HepG2 (cell line): ENCODE results near the gene SIDT1. TPM values are rescaled to one million over a fixed set of nuclear protein-coding genes. Genes with fewer than 3 reads are reported as not detected.

Experiments
- CREB1 ChIP-seq, 2 experiments: fragments of 450-650 bp in 1 of 2; IDR thresholded peaks; 2 replicates each; pipeline ENCODE4 v1.6.1; 2016 to 2017; ENCODE audit warnings: control low read depth in 1 of 2, mild to moderate bottlenecking in 1 of 2, missing compliant biosample characterization in 1 of 2, missing genetic modification characterization in 1 of 2
- FOXA1 ChIP-seq, 2 experiments: fragments of 450-650 bp in 1 of 2; sonication (generic) in 1 of 2; formaldehyde crosslinking in 1 of 2; IDR thresholded peaks; 2 replicates each; pipeline versions ENCODE4 v1.4.0 to v1.6.1; 2016 to 2020; ENCODE audit warnings: missing genetic modification reagents in 1 of 2
- KDM5A ChIP-seq: fragments of 200-600 bp; sonication (generic); IDR thresholded peaks from 2 replicates; pipeline ENCODE4 v1.7.0; 2018; ENCODE audit warnings: antibody characterized with exemption, mild to moderate bottlenecking, low read length, borderline replicate concordance
- MAFG ChIP-seq: sonication (generic); formaldehyde crosslinking; IDR thresholded peaks from 2 replicates; pipeline ENCODE4 v1.5.1; 2020; ENCODE audit warnings: mild to moderate bottlenecking, missing genetic modification reagents
- NFRKB ChIP-seq: fragments of 450-650 bp; IDR thresholded peaks from 2 replicates; pipeline ENCODE4 v1.6.1; 2017
- NRL ChIP-seq: sonication (generic); formaldehyde crosslinking; IDR thresholded peaks from 2 replicates; pipeline ENCODE4 v1.5.0; 2020; ENCODE audit warnings: missing genetic modification reagents, mild to moderate bottlenecking, moderate library complexity, borderline replicate concordance
- SSRP1 ChIP-seq: IDR thresholded peaks from 2 replicates; pipeline ENCODE4 v1.6.1; 2016; ENCODE audit warnings: control low read depth
- ZEB1 ChIP-seq: IDR thresholded peaks from 2 replicates; pipeline ENCODE4 v1.6.1; 2012; ENCODE audit warnings: mild to moderate bottlenecking, low read depth, inconsistent platforms; ENCODE audit not compliant: insufficient replicate concordance
- ZFP36 ChIP-seq: fragments of 150-350 bp; IDR thresholded peaks from 2 replicates; pipeline ENCODE4 v1.6.1; 2018; ENCODE audit warnings: borderline replicate concordance, low read length, low read depth; ENCODE audit not compliant: partially characterized antibody
- ZNF235 ChIP-seq: sonication (generic); formaldehyde crosslinking; IDR thresholded peaks from 2 replicates; pipeline ENCODE4 v1.8.1; 2023; ENCODE audit warnings: mild to moderate bottlenecking, missing genetic modification reagents, borderline replicate concordance
- ZNF678 ChIP-seq: sonication (generic); formaldehyde crosslinking; IDR thresholded peaks from 2 replicates; pipeline ENCODE4 v1.4.0; 2020; ENCODE audit warnings: mild to moderate bottlenecking, missing genetic modification reagents
- polyA plus RNA-seq, 8 experiments: library from polyadenylated mRNA; depleted of rRNA in 3 of 8; stranded (reverse) in 7 of 8; unstranded in 1 of 8; fragments of >200 nt; fragmentation: Illumina TruSeq in 4 of 8; extraction: Trizol in 4 of 8; gene quantifications; 2 replicates each; pipeline versions ENCODE4 v1.2.1 to v1.2.3, GENCODE V29; 2011 to 2016; ENCODE audit warnings: low read depth in 4 of 8, missing spikeins in 1 of 8, mixed read lengths in 1 of 8; ENCODE audit not compliant: insufficient read depth in 1 of 8
- total RNA-seq, 5 experiments: library from RNA; depleted of rRNA; stranded (reverse); fragments of >200 nt; fragmentation: Illumina TruSeq; extraction: Trizol; gene quantifications; 2 replicates each; pipeline ENCODE4 v1.2.3, GENCODE V29; 2016; ENCODE audit warnings: low read depth in 1 of 5
- TF ChIP-seq, protein P1 (sequence below): sonication (generic); formaldehyde crosslinking; IDR thresholded peaks from 2 replicates; pipeline ENCODE4 v1.5.0; 2020; ENCODE audit warnings: missing genetic modification reagents
- TF ChIP-seq, protein P2 (sequence below): sonication (generic); formaldehyde crosslinking; IDR thresholded peaks from 2 replicates; pipeline ENCODE4 v1.4.0; 2020; ENCODE audit warnings: missing genetic modification reagents

The SIDT1 gene
- total and polyA plus RNA-seq, 2 of the 13 experiments (the other 11 are each of a cell fraction or from before 2014, with no cell fraction given), result 0.07 TPM

DNA sequence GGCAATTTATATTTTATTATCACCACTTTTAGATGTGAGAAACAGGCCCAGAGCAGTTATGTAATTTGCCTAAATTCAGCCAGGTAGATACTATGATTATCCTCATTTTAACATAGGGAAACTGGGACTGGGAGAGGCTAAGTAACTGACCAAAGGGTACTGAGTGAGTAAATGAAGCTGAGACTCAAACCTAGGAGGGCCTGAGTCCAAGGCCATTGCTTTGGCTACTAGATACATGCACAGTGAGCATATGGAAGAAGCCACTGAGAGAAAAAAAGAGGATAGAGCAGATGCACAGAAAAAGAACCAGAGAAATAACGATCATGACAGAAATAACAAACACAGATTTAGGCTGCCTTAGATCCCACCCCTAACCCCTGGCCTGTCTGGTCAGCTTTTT, 130.5 kb downstream of the SIDT1 start (continued):
- TF ChIP-seq SSRP1 (CRISPR knock-in tag) (no peak), CREB1 (IDR thresholded peaks at IDR 0.05) (no peak), CREB1 (CRISPR knock-in tag; IDR thresholded peaks at IDR 0.05) (peak; percentile 8; the same call in 1 of the 2 replicates), ZNF235 (CRISPR knock-in tag) (no peak), ZNF678 (no peak), KDM5A (no peak), NRL (CRISPR knock-in tag) (no peak), FOXA1 (IDR thresholded peaks at IDR 0.05) (no peak), FOXA1 (CRISPR knock-in tag; IDR thresholded peaks at IDR 0.05) (no peak), ZFP36 (no peak), ZEB1 (peak; percentile 24), NFRKB (no peak), MAFG (CRISPR knock-in tag) (no peak)
- TF ChIP-seq, protein P1, sequence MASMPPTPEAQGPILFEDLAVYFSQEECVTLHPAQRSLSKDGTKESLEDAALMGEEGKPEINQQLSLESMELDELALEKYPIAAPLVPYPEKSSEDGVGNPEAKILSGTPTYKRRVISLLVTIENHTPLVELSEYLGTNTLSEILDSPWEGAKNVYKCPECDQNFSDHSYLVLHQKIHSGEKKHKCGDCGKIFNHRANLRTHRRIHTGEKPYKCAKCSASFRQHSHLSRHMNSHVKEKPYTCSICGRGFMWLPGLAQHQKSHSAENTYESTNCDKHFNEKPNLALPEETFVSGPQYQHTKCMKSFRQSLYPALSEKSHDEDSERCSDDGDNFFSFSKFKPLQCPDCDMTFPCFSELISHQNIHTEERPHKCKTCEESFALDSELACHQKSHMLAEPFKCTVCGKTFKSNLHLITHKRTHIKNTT (CRISPR knock-in tag), result no peak
- TF ChIP-seq, protein P2, sequence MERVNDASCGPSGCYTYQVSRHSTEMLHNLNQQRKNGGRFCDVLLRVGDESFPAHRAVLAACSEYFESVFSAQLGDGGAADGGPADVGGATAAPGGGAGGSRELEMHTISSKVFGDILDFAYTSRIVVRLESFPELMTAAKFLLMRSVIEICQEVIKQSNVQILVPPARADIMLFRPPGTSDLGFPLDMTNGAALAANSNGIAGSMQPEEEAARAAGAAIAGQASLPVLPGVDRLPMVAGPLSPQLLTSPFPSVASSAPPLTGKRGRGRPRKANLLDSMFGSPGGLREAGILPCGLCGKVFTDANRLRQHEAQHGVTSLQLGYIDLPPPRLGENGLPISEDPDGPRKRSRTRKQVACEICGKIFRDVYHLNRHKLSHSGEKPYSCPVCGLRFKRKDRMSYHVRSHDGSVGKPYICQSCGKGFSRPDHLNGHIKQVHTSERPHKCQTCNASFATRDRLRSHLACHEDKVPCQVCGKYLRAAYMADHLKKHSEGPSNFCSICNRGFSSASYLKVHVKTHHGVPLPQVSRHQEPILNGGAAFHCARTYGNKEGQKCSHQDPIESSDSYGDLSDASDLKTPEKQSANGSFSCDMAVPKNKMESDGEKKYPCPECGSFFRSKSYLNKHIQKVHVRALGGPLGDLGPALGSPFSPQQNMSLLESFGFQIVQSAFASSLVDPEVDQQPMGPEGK, result no peak
